ENCODE data around the gene CHAF1B. TPM values are rescaled to one million over a fixed set of nuclear protein-coding genes. Genes with fewer than 3 reads are reported as not detected.

CHAF1B gene
- total and polyA plus RNA-seq, 2 donors (not counting 3 experiments of a cell fraction or from before 2014, with no cell fraction given) = 7.0 to 13.0 TPM

- intact Hi-C loops (cut with micrococcal nuclease) = no loop called here
- Histone ChIP-seq H3K4me1 (ENCODE audit: control insufficient read depth, extremely low read depth, insufficient read depth, low read length) (no peaks in the 10 kb centered on the region), H3K4me2 (ENCODE audit: insufficient read depth, low read length) (no peak overlapping the region), H3K79me2 (ENCODE audit: control insufficient read depth, insufficient read depth, low read length) (no peaks in the 10 kb centered on the region), H4K20me1 (replicated peaks; ENCODE audit: control insufficient read depth, extremely low read depth, insufficient read depth, low read length) (no peaks in the 10 kb centered on the region), H3K36me3 (ENCODE audit: control insufficient read depth in 2 of 2, extremely low read depth in 1 of 2, insufficient read depth in 2 of 2, low read length in 2 of 2) (peaks cover 12 to 20% of the 10 kb centered on the region in 2 experiments), H2AFZ (ENCODE audit: low read depth, low read length) (no peak overlapping the region), H3K9ac (replicated peaks; ENCODE audit: extremely low read depth, insufficient read depth, low read length) (no peak overlapping the region), H3K9me1 (replicated peaks; ENCODE audit: control insufficient read depth, extremely low read depth, insufficient read depth, low read length) (no peaks in the 10 kb centered on the region), H3K4me3 (replicated peaks in 1 of 3; ENCODE audit: insufficient read depth in 1 of 3, low read depth in 1 of 3, low read length in 3 of 3) (no peak overlapping the region), H3K9me3 (replicated peaks; ENCODE audit: control insufficient read depth, insufficient read depth, low read length) (no peaks in the 10 kb centered on the region), H3K27ac (ENCODE audit: insufficient read depth, low read depth, low read length) (no peak overlapping the region), H3K27me3 (ENCODE audit: control insufficient read depth in 2 of 2, insufficient read depth in 2 of 2, low read length in 2 of 2) (no peaks in the 10 kb centered on the region)
- dilution Hi-C loops (cut with MboI; ENCODE audit: extremely low pct_ligation_motif_present, low sequenced_read_pairs) = no loop called here
- POLR2A ChIA-PET = no interaction called here
- DNase-seq (ENCODE audit: low read depth, low spot score) = no peak
- no peak for FAIRE-seq
- BruUV-seq (replicated peaks) = no TSS peak
- TF ChIP-seq POLR2AphosphoS5 (IDR thresholded peaks at IDR 0.05; ENCODE audit: insufficient read depth, low read depth, low read length) (no peak), FOS (IDR thresholded peaks at IDR 0.05; ENCODE audit: borderline replicate concordance, insufficient read depth, low read length) (no peak), MAX (IDR thresholded peaks at IDR 0.05; ENCODE audit: insufficient read depth, insufficient read length) (no peak), JUN (IDR thresholded peaks at IDR 0.05; ENCODE audit: borderline replicate concordance, insufficient read depth, insufficient read length, low read depth) (no peak), MYC (IDR thresholded peaks at IDR 0.05; ENCODE audit: low read depth, low read length) (no peak), POLR2A (IDR thresholded peaks at IDR 0.05; ENCODE audit: low read depth, low read length) (no peak), GATA2 (IDR thresholded peaks at IDR 0.05; ENCODE audit: insufficient read depth, insufficient read length, low read depth, low read length) (no peak), EZH2 (IDR thresholded peaks at IDR 0.05; ENCODE audit: borderline replicate concordance, low read depth, low read length, severe bottlenecking) (no peak)
- TF ChIP-seq, protein P1, sequence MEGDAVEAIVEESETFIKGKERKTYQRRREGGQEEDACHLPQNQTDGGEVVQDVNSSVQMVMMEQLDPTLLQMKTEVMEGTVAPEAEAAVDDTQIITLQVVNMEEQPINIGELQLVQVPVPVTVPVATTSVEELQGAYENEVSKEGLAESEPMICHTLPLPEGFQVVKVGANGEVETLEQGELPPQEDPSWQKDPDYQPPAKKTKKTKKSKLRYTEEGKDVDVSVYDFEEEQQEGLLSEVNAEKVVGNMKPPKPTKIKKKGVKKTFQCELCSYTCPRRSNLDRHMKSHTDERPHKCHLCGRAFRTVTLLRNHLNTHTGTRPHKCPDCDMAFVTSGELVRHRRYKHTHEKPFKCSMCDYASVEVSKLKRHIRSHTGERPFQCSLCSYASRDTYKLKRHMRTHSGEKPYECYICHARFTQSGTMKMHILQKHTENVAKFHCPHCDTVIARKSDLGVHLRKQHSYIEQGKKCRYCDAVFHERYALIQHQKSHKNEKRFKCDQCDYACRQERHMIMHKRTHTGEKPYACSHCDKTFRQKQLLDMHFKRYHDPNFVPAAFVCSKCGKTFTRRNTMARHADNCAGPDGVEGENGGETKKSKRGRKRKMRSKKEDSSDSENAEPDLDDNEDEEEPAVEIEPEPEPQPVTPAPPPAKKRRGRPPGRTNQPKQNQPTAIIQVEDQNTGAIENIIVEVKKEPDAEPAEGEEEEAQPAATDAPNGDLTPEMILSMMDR (IDR thresholded peaks at IDR 0.05; ENCODE audit: extremely low read depth in 1 of 2, insufficient read depth in 1 of 2, low read depth in 1 of 2, low read length in 2 of 2) = no peak
- CTCF ChIA-PET = no interaction called here
These were observed 30.1 kb upstream of the CHAF1B start for GRCh38 chr21:36354918-36355680.
